GM10248 (cell line): ENCODE data around the gene PGAM4.

Experiments used
- CTCF ChIA-PET: fragments of 300-600 bp; sonication (Branson Sonifier 250); formaldehyde crosslinking; extraction: SDS; loops from one replicate; lab custom pipeline; 2021; ENCODE audit warnings: antibody characterized with exemption; lab: Yijun Ruan, JAX
- POLR2A ChIA-PET: fragments of 350-650 bp; sonication (Branson Sonifier 250); formaldehyde crosslinking; extraction: SDS; loops from one replicate; lab custom pipeline; 2020; ENCODE audit warnings: antibody characterized with exemption; lab: Yijun Ruan, JAX
- DNase-seq: peaks from one replicate; pipeline ENCODE4 v3.0.0; 2012; ENCODE audit errors: extremely low spot score
- TF ChIP-seq, protein P1 (sequence below): IDR thresholded peaks from 2 replicates; pipeline ENCODE4 v1.5.1; 2012; ENCODE audit warnings: mild to moderate bottlenecking, low read depth; ENCODE audit errors: extremely low read depth, missing control alignments, control extremely low read depth

The PGAM4 gene

DNA sequence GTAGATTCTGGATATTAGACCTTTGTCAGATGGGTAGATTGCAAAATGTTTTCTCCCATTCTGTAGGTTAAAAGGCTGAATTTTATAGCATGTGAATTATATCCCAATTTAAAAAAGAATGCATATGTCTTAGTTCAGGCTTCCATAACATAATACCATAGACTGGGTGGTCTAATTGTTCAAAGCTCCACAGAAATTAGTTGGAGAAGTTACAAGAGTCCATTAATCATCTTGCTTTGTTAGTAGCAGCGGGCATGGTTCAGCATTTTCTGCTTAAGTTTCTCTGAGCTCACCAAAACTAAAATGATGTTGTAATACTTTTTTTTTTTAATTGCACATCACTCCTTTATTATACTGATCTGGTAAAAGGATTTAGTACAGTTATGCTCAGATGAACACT is 1.8 kb downstream of the PGAM4 start:
- ChIA-PET CTCF (no interaction called here), POLR2A (no interaction called here)
- TF ChIP-seq, protein P1, sequence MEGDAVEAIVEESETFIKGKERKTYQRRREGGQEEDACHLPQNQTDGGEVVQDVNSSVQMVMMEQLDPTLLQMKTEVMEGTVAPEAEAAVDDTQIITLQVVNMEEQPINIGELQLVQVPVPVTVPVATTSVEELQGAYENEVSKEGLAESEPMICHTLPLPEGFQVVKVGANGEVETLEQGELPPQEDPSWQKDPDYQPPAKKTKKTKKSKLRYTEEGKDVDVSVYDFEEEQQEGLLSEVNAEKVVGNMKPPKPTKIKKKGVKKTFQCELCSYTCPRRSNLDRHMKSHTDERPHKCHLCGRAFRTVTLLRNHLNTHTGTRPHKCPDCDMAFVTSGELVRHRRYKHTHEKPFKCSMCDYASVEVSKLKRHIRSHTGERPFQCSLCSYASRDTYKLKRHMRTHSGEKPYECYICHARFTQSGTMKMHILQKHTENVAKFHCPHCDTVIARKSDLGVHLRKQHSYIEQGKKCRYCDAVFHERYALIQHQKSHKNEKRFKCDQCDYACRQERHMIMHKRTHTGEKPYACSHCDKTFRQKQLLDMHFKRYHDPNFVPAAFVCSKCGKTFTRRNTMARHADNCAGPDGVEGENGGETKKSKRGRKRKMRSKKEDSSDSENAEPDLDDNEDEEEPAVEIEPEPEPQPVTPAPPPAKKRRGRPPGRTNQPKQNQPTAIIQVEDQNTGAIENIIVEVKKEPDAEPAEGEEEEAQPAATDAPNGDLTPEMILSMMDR: no peak
- DNase-seq: no peak

DNA sequence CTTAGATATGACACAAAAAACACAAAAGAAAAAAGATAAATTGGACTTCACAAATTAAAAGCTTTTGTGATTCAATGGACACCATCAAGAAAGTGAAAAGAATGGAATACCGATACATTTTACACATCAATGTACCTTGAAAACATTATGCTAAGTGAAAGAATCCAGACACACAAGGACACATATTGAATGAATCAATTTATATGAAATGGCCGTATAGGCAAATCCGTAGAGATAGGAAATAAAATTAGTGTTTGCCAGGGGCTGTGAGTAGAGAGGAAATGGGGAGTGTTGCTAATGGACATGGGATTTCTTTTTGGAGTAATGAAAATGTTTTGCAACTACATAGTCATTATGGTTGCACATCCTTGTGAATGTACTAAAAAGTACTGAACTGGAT is 3.1 kb downstream of the PGAM4 start:
- DNase-seq: no peak
- TF ChIP-seq, protein P1: no peak
- ChIA-PET CTCF (no interaction called here), POLR2A (no interaction called here)

- ChIA-PET CTCF (interaction anchor here (1.3 kb wide), 1 partner anchor 63 kb away, joined by 4 read pairs; no protein-coding TSS in a partner anchor), POLR2A (no interaction called here)
- no peak for DNase-seq
- TF ChIP-seq, protein P1: no peak
Observed at GRCh38 chrX:77962068-77962902, 7.2 kb downstream of the PGAM4 start.

GRCh38 chrX:77961063-77961462 is 8.4 kb downstream of the PGAM4 start:
- POLR2A ChIA-PET: no interaction called here
- DNase-seq: no peak
- TF ChIP-seq, protein P1: no peak
- CTCF ChIA-PET: no interaction called here

DNA sequence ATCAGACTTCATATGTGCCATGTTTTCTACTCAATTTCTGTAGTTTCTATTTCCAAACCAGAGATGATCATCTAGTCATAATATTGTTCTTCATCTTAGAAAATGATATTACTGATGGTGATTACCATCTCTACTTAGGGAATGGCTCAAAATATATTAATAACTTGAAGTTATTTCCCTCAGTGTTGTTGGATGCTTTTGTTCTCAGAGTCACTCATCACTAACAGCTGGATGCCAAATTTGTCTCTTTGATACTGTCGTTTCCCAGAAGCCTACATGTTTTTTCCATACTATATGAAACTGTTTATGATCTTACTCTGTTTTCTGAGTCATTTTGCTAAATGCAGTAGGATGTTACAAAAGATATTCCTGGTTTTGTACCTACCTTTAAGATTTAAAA is 8.9 kb downstream of the PGAM4 start:
- TF ChIP-seq, protein P1: no peak
- ChIA-PET CTCF (no interaction called here), POLR2A (no interaction called here)
- DNase-seq: no peak

DNA sequence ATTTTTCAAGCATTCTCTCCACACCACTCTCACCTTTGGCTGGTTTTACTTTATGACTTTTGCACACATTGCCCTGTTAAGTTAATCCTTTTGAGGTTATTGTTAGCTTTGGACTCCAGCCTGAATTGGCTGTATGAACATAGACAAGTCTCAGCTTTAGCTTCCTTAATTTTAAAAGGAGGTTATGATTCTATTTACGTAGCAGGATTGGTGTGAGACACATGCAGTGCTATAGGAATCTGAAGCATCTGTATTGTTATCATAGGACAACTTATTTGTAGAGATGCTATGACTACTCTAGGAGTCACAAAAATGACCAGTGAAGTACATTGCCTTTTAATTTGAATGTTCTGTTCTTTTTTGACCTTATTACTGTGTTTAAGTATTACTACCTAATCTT is 15.7 kb downstream of the PGAM4 start:
- TF ChIP-seq, protein P1: no peak
- CTCF ChIA-PET: interaction anchor here (0.9 to 1.1 kb wide), 2 partner anchors 10 to 18 kb away, joined by 3 read pairs; no protein-coding TSS in a partner anchor
- no peak for DNase-seq
- POLR2A ChIA-PET: no interaction called here
